RWPE2 (cell line): ENCODE measurements around the gene VPS39.

Experiments used
- ATAC-seq: fragments of 200-7000 bp; cut with Tn5 transposase; 3 replicates; pipeline ENCODE4 v1.9.1; 2021; ENCODE audit warnings: low read depth
- DNase-seq: peaks from one replicate; pipeline ENCODE4 v3.0.0-alpha.2; 2020; ENCODE audit warnings: low spot score
- H3K27ac ChIP-seq: fragments of 450-650 bp; 2 replicates; pipeline ENCODE4 v1.5.1; 2017; ENCODE audit warnings: mild to moderate bottlenecking; ENCODE audit not compliant: poor library complexity, severe bottlenecking
- H3K27me3 ChIP-seq: fragments of 250-450 bp; sonication (Bioruptor Pico); 2 replicates; pipeline ENCODE4 v1.5.1; 2021; ENCODE audit warnings: mild to moderate bottlenecking, moderate library complexity; ENCODE audit not compliant: insufficient read depth, poor library complexity, severe bottlenecking
- H3K36me3 ChIP-seq: fragments of 250-450 bp; sonication (Bioruptor Pico); 2 replicates; pipeline ENCODE4 v1.5.1; 2020; ENCODE audit warnings: low read depth, mild to moderate bottlenecking, moderate library complexity
- H3K4me1 ChIP-seq: fragments of 250-450 bp; sonication (Bioruptor Pico); 2 replicates; pipeline ENCODE4 v1.5.1; 2021; ENCODE audit warnings: mild to moderate bottlenecking, moderate library complexity; ENCODE audit not compliant: insufficient read depth, poor library complexity, severe bottlenecking
- H3K4me3 ChIP-seq: fragments of 250-450 bp; sonication (Bioruptor Pico); 2 replicates; pipeline ENCODE4 v1.5.1; 2021; ENCODE audit warnings: mild to moderate bottlenecking, moderate library complexity; ENCODE audit not compliant: severe bottlenecking
- H3K9me3 ChIP-seq: fragments of 250-450 bp; sonication (Bioruptor Pico); 2 replicates; pipeline ENCODE4 v1.5.1; 2021; ENCODE audit warnings: mild to moderate bottlenecking, moderate library complexity; ENCODE audit not compliant: severe bottlenecking
- CTCF ChIP-seq: fragments of 450-650 bp; IDR thresholded peaks from one replicate; pipeline ENCODE4 v1.5.1; 2017; ENCODE audit warnings: mild to moderate bottlenecking, moderate library complexity; ENCODE audit not compliant: poor library complexity, severe bottlenecking

VPS39 gene

GRCh38 chr15:42131826-42132806 lies 76.0 kb downstream of the VPS39 start:
- H3K4me1 ChIP-seq = peaks cover 3% of the 10 kb centered on the region
- H3K36me3 ChIP-seq = no peaks in the 10 kb centered on the region
- DNase-seq (no peak), ATAC-seq (peak; percentile 49)
- H3K4me3 ChIP-seq = no peak overlapping the region
- no peaks in the 10 kb centered on the region for H3K9me3 ChIP-seq
- H3K27ac ChIP-seq = no peak overlapping the region
- TF ChIP-seq CTCF = no peak
- H3K27me3 ChIP-seq = no peaks in the 10 kb centered on the region

GRCh38 chr15:42131006-42131405 lies 77.1 kb downstream of the VPS39 start:
- no peak overlapping the region for H3K4me3 ChIP-seq
- no peak for TF ChIP-seq CTCF
- no peak for ATAC-seq
- no peak overlapping the region for H3K27ac ChIP-seq
- DNase-seq = no peak
- no peaks in the 10 kb centered on the region for H3K27me3 ChIP-seq
- peaks cover 3% of the 10 kb centered on the region for H3K4me1 ChIP-seq
- H3K36me3 ChIP-seq = no peaks in the 10 kb centered on the region
- no peaks in the 10 kb centered on the region for H3K9me3 ChIP-seq

- H3K9me3 ChIP-seq = no peaks in the 10 kb centered on the region
- ATAC-seq (no peak), DNase-seq (no peak)
- no peak overlapping the region for H3K4me3 ChIP-seq
- H3K4me1 ChIP-seq = peaks cover 1% of the 10 kb centered on the region
- TF ChIP-seq CTCF = no peak
- H3K27ac ChIP-seq = no peak overlapping the region
- H3K36me3 ChIP-seq = no peaks in the 10 kb centered on the region
- H3K27me3 ChIP-seq = no peaks in the 10 kb centered on the region
Measured at GRCh38 chr15:42130246-42130986, 77.7 kb downstream of the VPS39 start.

GRCh38 chr15:42129364-42129763 lies 78.7 kb downstream of the VPS39 start:
- H3K4me1 ChIP-seq = no peaks in the 10 kb centered on the region
- H3K36me3 ChIP-seq = no peaks in the 10 kb centered on the region
- no peak for TF ChIP-seq CTCF
- H3K9me3 ChIP-seq = no peaks in the 10 kb centered on the region
- ATAC-seq = no peak
- no peak overlapping the region for H3K4me3 ChIP-seq
- no peaks in the 10 kb centered on the region for H3K27me3 ChIP-seq
- DNase-seq = no peak
- no peak overlapping the region for H3K27ac ChIP-seq
